ENCODE results near the gene ABAT.
"Not testable (repeated sequence)": the region's sequence is repeated elsewhere in the genome, so short reads cannot be mapped to it uniquely, and the experiment has no call there.

ABAT gene

DNA sequence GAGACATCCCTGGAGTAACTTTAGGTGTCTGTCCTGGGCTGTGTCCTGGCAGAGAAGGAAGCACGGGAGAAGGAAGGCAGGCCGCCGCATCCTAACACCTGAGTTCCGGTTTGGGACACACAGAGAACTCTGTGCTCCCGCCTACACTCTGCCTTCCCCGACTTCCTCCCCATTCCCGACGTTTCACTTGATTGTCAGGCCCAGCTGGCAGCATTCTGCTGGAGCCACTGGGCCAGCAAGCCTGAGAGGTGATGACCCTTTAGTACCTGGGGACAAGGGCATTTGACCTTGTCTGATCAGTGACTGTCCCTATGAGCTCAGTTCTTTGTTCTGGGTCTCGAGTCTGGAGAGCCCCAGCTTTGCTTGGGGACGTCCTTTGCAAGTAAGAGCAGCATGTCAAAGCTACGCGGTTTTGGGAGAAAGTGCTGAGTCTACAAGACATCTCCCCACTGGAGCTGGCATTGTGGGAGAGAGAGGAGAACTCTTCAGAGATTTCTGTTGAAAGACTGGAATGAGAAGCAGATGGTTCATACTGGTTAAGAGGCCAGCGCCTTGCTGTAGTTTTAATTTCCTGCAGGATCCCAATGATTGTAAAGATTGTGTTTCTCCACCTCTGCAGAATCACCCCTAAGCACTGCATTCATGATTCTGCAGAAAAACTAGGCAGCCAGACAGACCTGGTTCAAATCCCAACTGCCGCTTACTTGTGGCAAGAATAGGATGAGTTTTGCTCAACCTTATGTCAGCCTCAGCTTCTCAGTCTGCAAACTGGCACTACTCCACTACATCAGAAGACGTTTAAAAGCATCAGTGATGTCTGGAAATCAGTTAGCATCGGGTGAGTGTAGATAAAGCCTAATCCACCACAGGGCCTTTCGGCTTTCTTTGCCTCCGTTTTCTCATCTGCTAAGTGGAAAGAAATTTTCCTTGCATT lies 20.6 kb downstream of the ABAT start:
- no peak overlapping the region for H3K4me3 ChIP-seq (ENCODE audit: low read depth, low read length)
- TF ChIP-seq, protein P1, sequence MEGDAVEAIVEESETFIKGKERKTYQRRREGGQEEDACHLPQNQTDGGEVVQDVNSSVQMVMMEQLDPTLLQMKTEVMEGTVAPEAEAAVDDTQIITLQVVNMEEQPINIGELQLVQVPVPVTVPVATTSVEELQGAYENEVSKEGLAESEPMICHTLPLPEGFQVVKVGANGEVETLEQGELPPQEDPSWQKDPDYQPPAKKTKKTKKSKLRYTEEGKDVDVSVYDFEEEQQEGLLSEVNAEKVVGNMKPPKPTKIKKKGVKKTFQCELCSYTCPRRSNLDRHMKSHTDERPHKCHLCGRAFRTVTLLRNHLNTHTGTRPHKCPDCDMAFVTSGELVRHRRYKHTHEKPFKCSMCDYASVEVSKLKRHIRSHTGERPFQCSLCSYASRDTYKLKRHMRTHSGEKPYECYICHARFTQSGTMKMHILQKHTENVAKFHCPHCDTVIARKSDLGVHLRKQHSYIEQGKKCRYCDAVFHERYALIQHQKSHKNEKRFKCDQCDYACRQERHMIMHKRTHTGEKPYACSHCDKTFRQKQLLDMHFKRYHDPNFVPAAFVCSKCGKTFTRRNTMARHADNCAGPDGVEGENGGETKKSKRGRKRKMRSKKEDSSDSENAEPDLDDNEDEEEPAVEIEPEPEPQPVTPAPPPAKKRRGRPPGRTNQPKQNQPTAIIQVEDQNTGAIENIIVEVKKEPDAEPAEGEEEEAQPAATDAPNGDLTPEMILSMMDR (IDR thresholded peaks at IDR 0.05; ENCODE audit: borderline replicate concordance, insufficient read depth, low read depth, low read length): no peak

DNA sequence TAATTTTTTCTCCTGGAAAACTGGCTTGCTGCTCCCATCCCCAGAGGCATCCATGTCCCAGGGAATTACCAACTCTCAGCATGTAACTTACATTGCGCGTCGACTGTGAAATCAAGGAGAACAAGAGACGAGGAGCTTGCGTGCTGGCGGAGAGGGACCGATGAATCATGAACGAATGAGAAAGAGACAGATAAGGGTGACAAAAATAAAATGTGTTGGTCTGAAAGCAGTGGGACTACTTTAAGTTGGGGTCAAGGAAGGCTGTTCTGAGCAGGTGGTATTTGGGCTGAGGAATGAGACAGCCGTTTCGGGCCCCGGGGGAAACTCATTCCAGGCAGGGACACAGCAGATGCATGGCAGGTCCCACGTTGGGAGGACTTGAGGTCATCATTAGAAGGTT lies 22.5 kb downstream of the ABAT start:
- TF ChIP-seq, protein P1 (IDR thresholded peaks at IDR 0.05; ENCODE audit: borderline replicate concordance, insufficient read depth, low read depth, low read length): no peak
- H3K4me3 ChIP-seq (ENCODE audit: low read depth, low read length): no peak overlapping the region

DNA sequence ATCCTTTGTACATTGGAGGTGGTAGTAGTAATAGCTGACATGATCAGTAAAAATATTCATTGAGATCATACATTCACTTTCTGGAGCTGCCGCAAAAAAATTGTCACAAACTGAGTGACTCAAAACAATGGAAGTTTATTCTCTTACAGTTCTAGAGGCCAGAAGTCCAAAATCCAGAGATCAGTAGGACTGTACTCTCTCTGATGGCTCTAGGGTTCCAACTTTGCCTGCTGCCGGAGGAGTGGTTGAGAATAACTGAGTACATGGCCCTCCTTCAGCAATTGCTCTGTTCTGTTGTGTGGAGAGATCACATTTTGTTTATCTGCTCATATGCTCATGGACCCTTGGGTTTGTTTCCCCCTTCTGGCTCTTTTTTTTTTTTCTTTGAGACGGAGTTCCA lies 23.5 kb downstream of the ABAT start:
- TF ChIP-seq, protein P1 (IDR thresholded peaks at IDR 0.05; ENCODE audit: borderline replicate concordance, insufficient read depth, low read depth, low read length): no peak
- H3K4me3 ChIP-seq (ENCODE audit: low read depth, low read length): no peak overlapping the region

DNA sequence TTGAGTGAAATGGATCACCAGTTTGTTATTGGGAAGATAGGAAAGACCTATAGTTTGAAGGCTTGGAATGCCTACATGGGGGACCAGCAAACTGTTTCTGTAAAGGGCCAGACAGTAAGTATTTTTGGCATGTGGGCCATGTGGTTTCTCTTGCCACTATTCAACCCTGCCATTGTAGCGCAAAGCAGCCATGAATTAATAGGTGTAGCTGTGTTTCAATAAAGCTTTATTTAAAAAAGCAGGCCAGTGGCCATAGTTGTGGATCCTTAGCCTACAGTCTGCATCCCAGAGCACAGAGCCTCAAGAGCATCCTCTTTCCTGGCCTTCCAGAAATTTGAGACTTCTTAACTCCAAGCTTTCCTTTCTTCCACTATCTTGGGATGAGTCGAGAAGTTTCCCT lies 29.3 kb downstream of the ABAT start:
- TF ChIP-seq, protein P1 (IDR thresholded peaks at IDR 0.05; ENCODE audit: borderline replicate concordance, insufficient read depth, low read depth, low read length): no peak
- H3K4me3 ChIP-seq (ENCODE audit: low read depth, low read length): no peak overlapping the region

DNA sequence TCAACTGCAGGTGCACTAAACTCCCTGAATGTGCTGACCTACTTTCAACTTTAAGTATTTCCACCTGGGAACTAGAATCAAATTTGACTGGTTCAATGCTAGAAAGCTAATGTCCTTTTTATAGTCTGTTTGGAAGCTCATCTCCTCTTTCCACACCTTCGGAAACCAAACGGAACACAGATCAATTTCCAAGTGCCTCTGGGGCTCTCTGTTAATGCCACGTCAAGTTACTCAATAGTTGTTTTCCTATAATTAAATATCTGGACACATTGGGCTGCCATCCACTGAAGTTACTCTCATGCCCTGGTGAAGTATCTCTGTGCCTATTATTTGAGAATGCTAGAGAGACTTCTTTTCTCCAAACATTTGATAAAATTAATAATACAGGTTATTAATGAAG lies 29.7 kb downstream of the ABAT start:
- no peak overlapping the region for H3K4me3 ChIP-seq (ENCODE audit: low read depth, low read length)
- TF ChIP-seq, protein P1 (IDR thresholded peaks at IDR 0.05; ENCODE audit: borderline replicate concordance, insufficient read depth, low read depth, low read length): no peak

DNA sequence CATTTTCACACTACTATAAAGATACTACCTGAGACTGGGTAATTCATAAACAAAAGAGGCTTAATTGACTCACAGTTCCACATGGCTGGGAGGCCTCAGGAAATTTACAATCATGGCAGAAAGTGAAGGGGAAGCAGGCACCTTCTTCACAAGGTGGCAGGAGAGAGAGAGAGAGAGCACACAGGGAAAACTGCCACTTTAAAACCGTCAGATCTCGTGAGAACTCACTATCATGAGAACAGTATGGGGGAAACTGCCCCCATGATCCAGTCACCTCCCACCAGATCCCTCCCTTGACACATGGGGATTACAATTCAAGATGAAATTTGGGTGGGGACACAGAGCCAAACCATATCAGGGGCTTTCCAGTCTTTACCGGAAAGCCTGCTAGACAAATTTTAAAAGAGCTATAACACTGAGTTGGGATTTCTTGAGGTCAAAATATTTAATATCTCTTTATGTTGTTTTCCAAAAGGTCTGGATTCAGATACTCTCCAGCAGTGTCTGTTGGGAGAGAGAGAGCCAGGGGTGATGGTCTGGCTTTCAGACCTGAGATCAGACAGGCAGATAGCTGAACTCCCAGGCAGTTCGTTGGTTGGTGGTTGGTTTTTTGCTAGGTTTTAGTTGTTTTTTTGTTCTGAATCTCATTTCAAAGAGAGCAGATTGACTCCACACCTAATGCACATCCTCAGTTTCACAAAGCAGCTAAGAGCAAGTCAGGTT lies 30.8 kb downstream of the ABAT start:
- not testable (repeated sequence) for H3K4me3 ChIP-seq (ENCODE audit: low read depth, low read length)

DNA sequence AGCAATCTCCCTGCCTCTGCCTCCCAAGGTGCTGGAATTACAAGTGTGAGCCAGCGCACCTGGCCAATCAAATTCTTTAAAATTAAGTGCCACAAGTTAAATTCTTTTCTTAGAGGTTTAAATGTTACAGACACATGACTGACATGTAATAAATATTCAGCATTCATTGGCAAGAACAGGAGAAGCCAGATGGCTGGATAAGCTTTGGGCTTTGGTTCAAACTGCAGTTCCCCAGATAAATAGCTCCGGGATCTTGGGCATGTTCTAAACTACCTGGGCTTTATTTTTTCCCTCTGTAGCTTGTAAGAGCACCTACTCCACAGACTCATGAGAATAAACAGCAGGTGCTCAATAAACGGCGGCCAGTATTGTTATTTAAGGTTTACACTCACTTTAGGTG lies 34.1 kb downstream of the ABAT start:
- H3K4me3 ChIP-seq (ENCODE audit: low read depth, low read length): no peak overlapping the region
- TF ChIP-seq, protein P1 (IDR thresholded peaks at IDR 0.05; ENCODE audit: borderline replicate concordance, insufficient read depth, low read depth, low read length): no peak

Measured in GM12875 (cell line).